IPS-NIHi7 (cell line): ENCODE data around the gene LIPT1.
A peak's percentile ranks its signal among the peaks of the same experiment; 100 is the strongest.
"Not testable (repeated sequence)": the region's sequence is repeated elsewhere in the genome, so short reads cannot be mapped to it uniquely, and the experiment has no call there.

Experiments
- DNase-seq: peaks from one replicate; pipeline ENCODE4 v3.0.0; 2012; ENCODE audit warnings: mixed read lengths; ENCODE audit errors: extremely low spot score

Gene LIPT1

DNA sequence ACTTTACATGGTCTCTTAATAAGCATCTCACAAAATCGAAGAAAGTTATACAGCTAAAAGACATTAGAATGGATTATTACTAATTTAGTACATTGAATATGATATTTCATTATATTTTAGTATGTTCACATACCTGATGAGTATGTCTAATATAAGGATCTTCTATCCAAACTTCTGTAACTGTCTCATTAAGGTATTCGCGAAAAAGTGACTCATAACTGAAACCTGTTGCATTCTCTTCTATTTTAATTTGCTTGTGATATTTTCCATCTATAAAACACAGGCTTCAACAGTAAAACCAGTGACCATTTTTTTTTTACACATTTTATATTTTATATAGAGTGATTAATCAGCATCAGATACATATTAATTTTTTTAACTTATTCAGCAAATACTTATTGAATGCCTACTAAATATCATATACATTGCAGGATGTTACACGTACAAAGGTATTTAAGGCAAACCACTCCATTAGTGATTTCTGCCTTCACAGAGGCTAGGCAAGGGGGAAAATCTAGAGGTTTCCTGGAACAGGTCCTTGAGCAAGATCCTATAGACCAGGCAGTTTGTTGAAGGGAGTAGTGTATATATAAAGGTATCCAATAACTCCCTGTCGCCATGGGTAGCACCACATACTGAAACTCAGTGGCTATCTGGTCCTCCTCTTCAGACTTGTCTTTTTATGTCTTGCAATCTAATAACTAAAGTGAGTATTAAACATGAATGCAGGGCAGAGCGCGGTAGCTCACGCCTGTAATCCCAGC is 16.8 kb downstream of the LIPT1 start:
- no peak for DNase-seq

- peak; percentile 89 for DNase-seq
Observed at GRCh38 chr2:99180755-99181623, 26.2 kb downstream of the LIPT1 start, which contains the start of the genes MITD1 and MRPL30. TSS of gene MITD1 (minus strand) at chr2:99181058. CDS start at chr2:99180981, 77 bp downstream. TSS of gene MRPL30 (plus strand) at chr2:99181184. CDS start at chr2:99186204, 5,020 bp downstream.

GRCh38 chr2:99181624-99182000 is 26.8 kb downstream of the LIPT1 start:
- DNase-seq = no peak

GRCh38 chr2:99183025-99183424 is 28.3 kb downstream of the LIPT1 start:
- DNase-seq = no peak

DNA sequence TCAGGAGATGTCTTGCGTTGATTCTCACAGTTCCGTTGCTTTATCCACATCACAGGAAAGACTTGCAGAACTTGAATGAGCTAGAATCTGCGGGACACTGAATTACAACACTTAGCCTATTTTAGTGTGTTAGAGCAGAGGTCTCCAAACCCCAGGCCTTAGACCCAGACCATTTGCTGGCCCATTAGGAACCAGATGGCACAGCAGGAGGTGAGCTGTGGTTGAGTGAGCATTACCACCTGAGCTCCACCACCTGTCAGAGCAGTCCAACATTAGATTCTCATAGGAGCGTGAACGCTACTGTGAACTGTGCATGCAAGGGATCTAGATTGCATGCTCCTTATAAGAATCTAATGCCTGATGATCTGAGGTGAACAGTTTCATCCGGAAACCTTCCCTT is 30.0 kb downstream of the LIPT1 start:
- DNase-seq = no peak

- DNase-seq = no peak
Observed at GRCh38 chr2:99187011-99187410, 32.2 kb downstream of the LIPT1 start.

GRCh38 chr2:99188357-99188756 is 33.6 kb downstream of the LIPT1 start:
- DNase-seq = no peak

GRCh38 chr2:99190548-99190947 is 35.8 kb downstream of the LIPT1 start:
- DNase-seq = no peak

DNA sequence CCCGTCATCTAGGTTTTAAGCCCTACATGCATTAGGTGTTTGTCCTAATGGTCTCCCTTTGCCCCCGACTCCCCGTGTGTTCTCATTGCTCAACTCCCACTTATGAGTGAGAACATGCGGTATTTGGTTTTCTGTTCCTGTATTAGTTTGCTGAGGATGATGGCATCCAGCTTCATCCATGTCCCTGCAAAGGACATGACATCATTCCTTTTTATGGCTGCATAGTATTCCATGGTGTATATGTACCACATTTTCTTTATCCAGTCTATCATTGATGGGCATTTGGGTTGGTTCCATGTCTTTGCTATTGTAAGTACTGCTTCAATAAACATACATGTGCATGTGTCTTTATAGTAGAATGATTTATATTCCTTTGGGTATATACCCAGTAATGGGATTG is 37.6 kb downstream of the LIPT1 start:
- DNase-seq = not testable (repeated sequence)

GRCh38 chr2:99198103-99198841 is 43.5 kb downstream of the LIPT1 start:
- no peak for DNase-seq

GRCh38 chr2:99200076-99200800 is 45.5 kb downstream of the LIPT1 start:
- DNase-seq = no peak

GRCh38 chr2:99201959-99202678 is 47.4 kb downstream of the LIPT1 start:
- no peak for DNase-seq

DNA sequence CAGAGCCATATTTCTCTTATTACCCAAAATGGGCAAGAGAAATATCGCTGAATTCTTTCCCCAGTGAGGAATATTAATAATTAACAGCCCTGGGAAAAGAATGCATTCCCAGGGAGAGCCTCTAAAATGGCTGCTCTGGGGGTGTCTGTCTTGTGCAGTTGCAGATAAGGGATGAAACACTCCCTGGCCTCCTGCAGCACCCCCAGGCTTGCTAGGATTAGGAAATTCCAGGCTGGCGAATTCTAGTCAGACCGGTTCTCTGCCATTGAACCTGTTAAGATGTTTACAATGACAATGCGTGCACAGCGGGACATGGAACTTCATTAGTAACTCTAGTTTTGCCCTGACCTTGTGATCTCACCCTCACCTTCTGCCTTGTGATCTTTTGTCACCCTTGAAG is 50.7 kb downstream of the LIPT1 start:
- DNase-seq = no peak
